ENCODE data around the gene ZCCHC4. TPM values are rescaled to one million over a fixed set of nuclear protein-coding genes. Genes with fewer than 3 reads are reported as not detected.

Gene ZCCHC4
- total RNA-seq, 1 experiment from 2014 or later, result 13.1 TPM

- Histone ChIP-seq H3K9me3 (no peaks in the 10 kb centered on the region), H3K27me3 (replicated peaks; ENCODE audit: control insufficient read depth, insufficient read depth, low read length) (no peaks in the 10 kb centered on the region), H3K4me3 (ENCODE audit: low read depth, low read length) (0 out of 2 replicates have a peak overlapping the region, but pooled peaks have one; percentile 15), H3K36me3 (ENCODE audit: control insufficient read depth, insufficient read depth, low read length) (no peaks in the 10 kb centered on the region), H3K4me1 (peaks cover 12% of the 10 kb centered on the region)
- Mint-ChIP-seq H3K9me3 (ENCODE audit: unreplicated experiment) (no peaks in the 10 kb centered on the region), H3K27me3 (ENCODE audit: insufficient read depth, unreplicated experiment) (no peaks in the 10 kb centered on the region), H3K4me3 (ENCODE audit: unreplicated experiment) (peak overlapping the region; percentile 76), H3K27ac (ENCODE audit: unreplicated experiment) (peak overlapping the region; percentile 83), H3K4me1 (ENCODE audit: low read depth, unreplicated experiment) (peaks cover 19% of the 10 kb centered on the region), H3K36me3 (ENCODE audit: insufficient read depth, unreplicated experiment) (peaks cover 6% of the 10 kb centered on the region)
- ChIA-PET POLR2A (interaction anchor here (0.6 to 1.9 kb wide), 2 partner anchors 13 to 64 kb away, joined by 3 to 17 read pairs; partner anchors contain the start of gene ZCCHC4), CTCF (interaction anchor here (0.7 to 2.9 kb wide), 7 partner anchors 9 to 139 kb away, joined by 3 to 30 read pairs (median 6); partner anchors contain the start of genes PI4K2B, SEPSECS and ZCCHC4)
- BruUV-seq (replicated peaks), result no TSS peak
- intact Hi-C loops (cut with micrococcal nuclease; ENCODE audit: unreplicated experiment), result loop anchor here (1.0 to 5.0 kb wide), 8 partner anchors 9 to 702 kb away; partner anchors contain the start of genes SEPSECS and ZCCHC4
- TF ChIP-seq CTCF (IDR thresholded peaks at IDR 0.05; ENCODE audit: insufficient read depth in 1 of 2, low read depth in 1 of 2, low read length in 1 of 2, severe bottlenecking in 1 of 2, unreplicated experiment in 1 of 2), result no peak
- DNase-seq, result peak; percentile 89
Observed at GRCh38 chr4:25299476-25300203, 12.9 kb upstream of the ZCCHC4 start.

DNA sequence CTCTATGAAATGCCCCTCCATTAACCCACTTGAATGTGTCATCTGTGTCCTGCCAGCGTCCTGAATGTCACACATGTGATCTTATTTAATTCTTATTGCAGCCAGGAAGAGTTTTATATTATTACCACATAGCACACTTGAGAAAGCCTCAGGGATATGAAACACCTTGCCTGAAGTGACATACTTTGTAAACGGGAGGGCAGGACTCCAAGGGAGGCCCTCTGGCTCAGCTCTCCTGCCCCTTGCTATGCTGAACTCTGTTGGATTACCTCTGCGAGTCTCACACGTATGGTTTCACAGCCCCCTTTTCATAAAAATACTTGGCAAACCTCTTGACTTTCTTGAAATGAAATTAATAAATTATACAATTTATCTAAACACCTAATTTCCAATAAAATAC lies 11.1 kb upstream of the ZCCHC4 start:
- H3K27me3 ChIP-seq (replicated peaks; ENCODE audit: control insufficient read depth, insufficient read depth, low read length), result no peaks in the 10 kb centered on the region
- ChIA-PET CTCF (interaction anchor here (3.2 kb wide), 1 partner anchor 11 kb away, joined by 17 read pairs; the partner anchor contains the start of gene ZCCHC4), POLR2A (no interaction called here)
- Mint-ChIP-seq H3K4me1 (ENCODE audit: low read depth, unreplicated experiment) (peaks cover 19% of the 10 kb centered on the region), H3K9me3 (ENCODE audit: unreplicated experiment) (no peaks in the 10 kb centered on the region), H3K27me3 (ENCODE audit: insufficient read depth, unreplicated experiment) (no peaks in the 10 kb centered on the region), H3K36me3 (ENCODE audit: insufficient read depth, unreplicated experiment) (peaks cover 6% of the 10 kb centered on the region), H3K27ac (ENCODE audit: unreplicated experiment) (peak overlapping the region; percentile 83), H3K4me3 (ENCODE audit: unreplicated experiment) (peak overlapping the region; percentile 27)
- no peaks in the 10 kb centered on the region for H3K9me3 ChIP-seq
- TF ChIP-seq CTCF (IDR thresholded peaks at IDR 0.05; ENCODE audit: insufficient read depth in 1 of 2, low read depth in 1 of 2, low read length in 1 of 2, severe bottlenecking in 1 of 2, unreplicated experiment in 1 of 2), result no peak
- H3K4me1 ChIP-seq, result peaks cover 12% of the 10 kb centered on the region
- H3K4me3 ChIP-seq (ENCODE audit: low read depth, low read length), result no peak overlapping the region
- H3K36me3 ChIP-seq (ENCODE audit: control insufficient read depth, insufficient read depth, low read length), result no peaks in the 10 kb centered on the region
- intact Hi-C loops (cut with micrococcal nuclease; ENCODE audit: unreplicated experiment), result no loop called here
- DNase-seq, result no peak
- no TSS peak for BruUV-seq (replicated peaks)

- no peak for TF ChIP-seq CTCF (IDR thresholded peaks at IDR 0.05; ENCODE audit: insufficient read depth in 1 of 2, low read depth in 1 of 2, low read length in 1 of 2, severe bottlenecking in 1 of 2, unreplicated experiment in 1 of 2)
- Mint-ChIP-seq H3K27me3 (ENCODE audit: insufficient read depth, unreplicated experiment) (no peaks in the 10 kb centered on the region), H3K36me3 (ENCODE audit: insufficient read depth, unreplicated experiment) (peaks cover 6% of the 10 kb centered on the region), H3K9me3 (ENCODE audit: unreplicated experiment) (no peaks in the 10 kb centered on the region), H3K4me1 (ENCODE audit: low read depth, unreplicated experiment) (peaks cover 17% of the 10 kb centered on the region), H3K27ac (ENCODE audit: unreplicated experiment) (no peak overlapping the region), H3K4me3 (ENCODE audit: unreplicated experiment) (no peak overlapping the region)
- no TSS peak for BruUV-seq (replicated peaks)
- Histone ChIP-seq H3K4me1 (peaks cover 12% of the 10 kb centered on the region), H3K9me3 (no peaks in the 10 kb centered on the region), H3K4me3 (ENCODE audit: low read depth, low read length) (no peak overlapping the region), H3K36me3 (ENCODE audit: control insufficient read depth, insufficient read depth, low read length) (no peaks in the 10 kb centered on the region), H3K27me3 (replicated peaks; ENCODE audit: control insufficient read depth, insufficient read depth, low read length) (no peaks in the 10 kb centered on the region)
- intact Hi-C loops (cut with micrococcal nuclease; ENCODE audit: unreplicated experiment), result no loop called here
- DNase-seq, result no peak
- ChIA-PET CTCF (interaction anchor here (0.6 to 3.2 kb wide), 2 partner anchors 10 to 703 kb away, joined by 3 to 17 read pairs; partner anchors contain the start of gene ZCCHC4), POLR2A (no interaction called here)
Observed at GRCh38 chr4:25302626-25303025, 9.9 kb upstream of the ZCCHC4 start.
